Neural progenitor cell (in vitro differentiated cells): ENCODE data around the gene LYST.
A peak's percentile ranks its signal among the peaks of the same experiment; 100 is the strongest.

Source experiments
- CTCF ChIP-seq: fragments of 200-600 bp; sonication (generic); IDR thresholded peaks from 2 replicates; pipeline ENCODE4 v1.5.1; 2017; ENCODE audit warnings: antibody characterized with exemption, mild to moderate bottlenecking
- EZH2 ChIP-seq: fragments of 200-600 bp; sonication (generic); IDR thresholded peaks from 2 replicates; pipeline ENCODE4 v1.6.1; 2017; ENCODE audit warnings: antibody characterized with exemption, mild to moderate bottlenecking, moderate library complexity

GRCh38 chr1:235865565-235866204 is 1.0 kb downstream of the LYST start:
- no peak for TF ChIP-seq CTCF
- peak; percentile 48 for TF ChIP-seq EZH2
